DOHH2 (cell line): Measurements from ENCODE around the gene SHISAL1.

Experiments
- H3F3A ChIP-seq: fragments of 200-600 bp; sonication (generic), shearing (Covaris generic); 2 replicates; pipeline ENCODE4 v1.6.0; 2016; ENCODE audit warnings: antibody characterized with exemption, mild to moderate bottlenecking; ENCODE audit not compliant: control insufficient read depth, insufficient read depth
- H3K27ac ChIP-seq: fragments of 200-600 bp; sonication (generic); 2 replicates; pipeline ENCODE4 v1.5.1; 2014; ENCODE audit warnings: low read depth, mild to moderate bottlenecking, low read length, moderate library complexity
- H3K27me3 ChIP-seq: fragments of 200-600 bp; sonication (generic); 2 replicates; pipeline ENCODE4 v1.6.1; 2014; ENCODE audit warnings: mild to moderate bottlenecking, low read length, mixed read lengths; ENCODE audit not compliant: control insufficient read depth
- H3K36me3 ChIP-seq: fragments of 200-600 bp; sonication (generic); 2 replicates; pipeline ENCODE4 v1.6.1; 2014; ENCODE audit warnings: mild to moderate bottlenecking, low read length, moderate library complexity, mixed read lengths; ENCODE audit not compliant: control insufficient read depth
- H3K4me1 ChIP-seq: fragments of 200-600 bp; sonication (generic); 2 replicates; pipeline ENCODE4 v1.6.1; 2014; ENCODE audit warnings: mild to moderate bottlenecking, low read length, mixed read lengths; ENCODE audit not compliant: control insufficient read depth
- H3K4me2 ChIP-seq: fragments of 200-600 bp; sonication (generic); 2 replicates; pipeline ENCODE4 v1.6.0; 2014; ENCODE audit warnings: mild to moderate bottlenecking, low read length, moderate library complexity
- H3K4me3 ChIP-seq: fragments of 200-600 bp; sonication (generic); 2 replicates; pipeline ENCODE4 v1.5.1; 2014; ENCODE audit warnings: mild to moderate bottlenecking, low read length, mixed read lengths
- H3K79me2 ChIP-seq: fragments of 200-600 bp; sonication (generic); 2 replicates; pipeline ENCODE4 v1.6.1; 2014; ENCODE audit warnings: mild to moderate bottlenecking, low read length, mixed read lengths; ENCODE audit not compliant: control insufficient read depth
- H3K9me2 ChIP-seq: fragments of 200-600 bp; sonication (generic); replicated peaks from 2 replicates; pipeline ENCODE4 v1.6.1; 2014; ENCODE audit warnings: mild to moderate bottlenecking, low read length, mixed read lengths; ENCODE audit not compliant: control insufficient read depth
- H3K9me3 ChIP-seq: fragments of 200-600 bp; sonication (generic); 2 replicates; pipeline ENCODE4 v1.6.1; 2014; ENCODE audit warnings: antibody characterized with exemption, low read length, mixed read lengths; ENCODE audit not compliant: control insufficient read depth, insufficient read depth
- H4K20me1 ChIP-seq: fragments of 200-600 bp; sonication (generic); 2 replicates; pipeline ENCODE4 v1.6.0; 2014; ENCODE audit warnings: low read depth, mild to moderate bottlenecking, antibody characterized with exemption, low read length, moderate library complexity; ENCODE audit not compliant: control insufficient read depth, insufficient read depth
- CTCF ChIP-seq: fragments of 200-600 bp; sonication (generic); IDR thresholded peaks from one replicate; pipeline ENCODE4 v1.5.1; 2014; ENCODE audit warnings: antibody characterized with exemption, mild to moderate bottlenecking, low read depth, low read length; ENCODE audit not compliant: poor library complexity, severe bottlenecking
- EZH2phosphoT487 ChIP-seq: fragments of 200-600 bp; sonication (generic); IDR thresholded peaks from 2 replicates; pipeline ENCODE4 v1.6.1; 2017; ENCODE audit warnings: borderline replicate concordance, mild to moderate bottlenecking, antibody characterized with exemption, low read length, moderate library complexity, mixed read lengths

The SHISAL1 gene

GRCh38 chr22:44360306-44360667, 47.5 kb upstream of the SHISAL1 start:
- 0 out of 2 replicates have a peak, but pooled peaks cover 4% of the 10 kb centered on the region for H3K27me3 ChIP-seq
- no peaks in the 10 kb centered on the region for H3K9me3 ChIP-seq
- H4K20me1 ChIP-seq, result no peaks in the 10 kb centered on the region
- H3K79me2 ChIP-seq, result no peaks in the 10 kb centered on the region
- no peak overlapping the region for H3K4me3 ChIP-seq
- no peak overlapping the region for H3K4me2 ChIP-seq
- no peak overlapping the region for H3K27ac ChIP-seq
- no peaks in the 10 kb centered on the region for H3K4me1 ChIP-seq
- H3K36me3 ChIP-seq, result no peaks in the 10 kb centered on the region
- TF ChIP-seq CTCF, result no peak
- TF ChIP-seq EZH2phosphoT487, result no peak
- no peaks in the 10 kb centered on the region for H3K9me2 ChIP-seq
- no peaks in the 10 kb centered on the region for H3F3A ChIP-seq

GRCh38 chr22:44359496-44360110, 46.9 kb upstream of the SHISAL1 start:
- H3K4me2 ChIP-seq, result no peak overlapping the region
- H4K20me1 ChIP-seq, result no peaks in the 10 kb centered on the region
- H3K4me1 ChIP-seq, result no peaks in the 10 kb centered on the region
- no peaks in the 10 kb centered on the region for H3K79me2 ChIP-seq
- no peaks in the 10 kb centered on the region for H3K36me3 ChIP-seq
- H3K27me3 ChIP-seq, result 0 out of 2 replicates have a peak, but pooled peaks cover 4% of the 10 kb centered on the region
- H3K27ac ChIP-seq, result no peak overlapping the region
- no peaks in the 10 kb centered on the region for H3F3A ChIP-seq
- H3K9me3 ChIP-seq, result no peaks in the 10 kb centered on the region
- TF ChIP-seq EZH2phosphoT487 (no peak), CTCF (no peak)
- no peaks in the 10 kb centered on the region for H3K9me2 ChIP-seq
- no peak overlapping the region for H3K4me3 ChIP-seq

- no peaks in the 10 kb centered on the region for H3K79me2 ChIP-seq
- no peak overlapping the region for H3K4me2 ChIP-seq
- no peaks in the 10 kb centered on the region for H3F3A ChIP-seq
- H3K36me3 ChIP-seq, result no peaks in the 10 kb centered on the region
- H4K20me1 ChIP-seq, result no peaks in the 10 kb centered on the region
- H3K27me3 ChIP-seq, result 0 out of 2 replicates have a peak, but pooled peaks cover 4% of the 10 kb centered on the region
- H3K4me1 ChIP-seq, result no peaks in the 10 kb centered on the region
- H3K4me3 ChIP-seq, result no peak overlapping the region
- H3K9me3 ChIP-seq, result no peaks in the 10 kb centered on the region
- no peak overlapping the region for H3K27ac ChIP-seq
- H3K9me2 ChIP-seq, result no peaks in the 10 kb centered on the region
- TF ChIP-seq EZH2phosphoT487 (no peak), CTCF (no peak)
Observed at GRCh38 chr22:44358709-44359440, 46.1 kb upstream of the SHISAL1 start.
